LNCAP (cell line): ENCODE measurements around the gene GHRL.

Experiments used
- CTCF ChIP-seq: fragments of 450-650 bp; IDR thresholded peaks from 2 replicates; pipeline ENCODE4 v1.5.1; 2017; ENCODE audit warnings: mild to moderate bottlenecking

The GHRL gene

GRCh38 chr3:10315101-10315500 is 22.4 kb upstream of the GHRL start:
- no peak for TF ChIP-seq CTCF

GRCh38 chr3:10312861-10313260 is 20.1 kb upstream of the GHRL start:
- TF ChIP-seq CTCF, result no peak

- TF ChIP-seq CTCF, result no peak
Observed at GRCh38 chr3:10312391-10312790, 19.6 kb upstream of the GHRL start.

- no peak for TF ChIP-seq CTCF
Observed at GRCh38 chr3:10311710-10312109, 19.0 kb upstream of the GHRL start.

GRCh38 chr3:10310578-10310977 is 17.8 kb upstream of the GHRL start:
- no peak for TF ChIP-seq CTCF

- no peak for TF ChIP-seq CTCF
Observed at GRCh38 chr3:10309736-10310135, 17.0 kb upstream of the GHRL start.

GRCh38 chr3:10308678-10309077 is 15.9 kb upstream of the GHRL start:
- no peak for TF ChIP-seq CTCF

- TF ChIP-seq CTCF, result no peak
Observed at GRCh38 chr3:10306156-10306555, 13.4 kb upstream of the GHRL start.
